OCI-LY7 (cell line): ENCODE measurements around the gene TAF10. TPM values are rescaled to one million over a fixed set of nuclear protein-coding genes. Genes with fewer than 3 reads are reported as not detected.

Experiments
- BruUV-seq: library from RNA; stranded (reverse); fragments of 400-500 nt; replicated peaks from 2 replicates; lab custom pipeline; 2021; lab: Mats Ljungman, UMichigan
- CTCF ChIA-PET: fragments of 300-600 bp; sonication (Branson Sonifier 250); formaldehyde crosslinking; loops from one replicate; lab custom pipeline; 2022; ENCODE audit warnings: antibody characterized with exemption; ENCODE audit not compliant: unreplicated experiment; lab: Charles Lee
- POLR2A ChIA-PET: fragments of 300-600 bp; sonication (Branson Sonifier 250); formaldehyde crosslinking; loops from one replicate; lab custom pipeline; 2022; ENCODE audit warnings: antibody characterized with exemption; lab: Charles Lee
- DNase-seq: peaks from one replicate; pipeline ENCODE4 v3.0.0-alpha.2; 2015; ENCODE audit warnings: low spot score
- H2AFZ ChIP-seq: fragments of 200-600 bp; sonication (generic), shearing (Covaris generic); 2 replicates; pipeline ENCODE4 v1.6.1; 2014; ENCODE audit warnings: mild to moderate bottlenecking, antibody characterized with exemption, low read length, moderate library complexity
- H3K27ac ChIP-seq: fragments of 200-600 bp; sonication (generic); 2 replicates; pipeline ENCODE4 v1.5.1; 2014; ENCODE audit warnings: mixed run types, low read depth, mild to moderate bottlenecking, moderate library complexity, low read length, inconsistent platforms; ENCODE audit not compliant: poor library complexity, severe bottlenecking
- H3K36me3 ChIP-seq: fragments of 200-600 bp; sonication (generic); 2 replicates; pipeline ENCODE4 v1.6.1; 2014; ENCODE audit warnings: mild to moderate bottlenecking, antibody characterized with exemption, low read length, moderate library complexity, mixed read lengths; ENCODE audit not compliant: insufficient read depth
- H3K4me1 ChIP-seq: fragments of 200-600 bp; sonication (generic); 2 replicates; pipeline ENCODE4 v1.5.1; 2014; ENCODE audit warnings: mild to moderate bottlenecking, low read length; ENCODE audit not compliant: insufficient read depth, poor library complexity, severe bottlenecking
- H3K4me2 ChIP-seq: fragments of 200-600 bp; sonication (generic); 2 replicates; pipeline ENCODE4 v1.6.1; 2014; ENCODE audit warnings: mild to moderate bottlenecking, low read length
- H3K4me3 ChIP-seq: fragments of 200-600 bp; sonication (generic); 2 replicates; pipeline ENCODE4 v1.5.1; 2014; ENCODE audit warnings: mild to moderate bottlenecking, low read depth, low read length; ENCODE audit not compliant: poor library complexity, severe bottlenecking
- H3K79me2 ChIP-seq: fragments of 200-600 bp; sonication (generic); 2 replicates; pipeline ENCODE4 v1.6.1; 2016; ENCODE audit warnings: low read depth, mild to moderate bottlenecking, low read length, moderate library complexity, mixed read lengths; ENCODE audit not compliant: insufficient read depth
- H3K9me2 ChIP-seq: fragments of 200-600 bp; sonication (generic); 2 replicates; pipeline ENCODE4 v1.6.1; 2016; ENCODE audit warnings: mild to moderate bottlenecking, low read length, mixed read lengths; ENCODE audit not compliant: insufficient read depth
- H3K9me3 ChIP-seq: fragments of 200-600 bp; sonication (generic); 2 replicates; pipeline ENCODE4 v1.6.1; 2014; ENCODE audit warnings: mild to moderate bottlenecking, mixed run types, low read length, mixed read lengths
- H4K20me1 ChIP-seq: fragments of 200-600 bp; sonication (generic); 2 replicates; pipeline ENCODE4 v1.6.1; 2014; ENCODE audit warnings: mild to moderate bottlenecking, antibody characterized with exemption, low read length, moderate library complexity, mixed read lengths; ENCODE audit not compliant: insufficient read depth
- EZH2phosphoT487 ChIP-seq: fragments of 200-600 bp; sonication (generic); IDR thresholded peaks from 2 replicates; pipeline ENCODE4 v1.6.1; 2018; ENCODE audit warnings: low read depth, borderline replicate concordance, mild to moderate bottlenecking, mixed run types, antibody characterized with exemption, low read length, moderate library complexity, mixed read lengths
- intact Hi-C: fragments of 100-400 bp; cut with micrococcal nuclease; formaldehyde crosslinking; loops from one replicate; pipeline ENCODE4 v1.10.0; 2022; ENCODE audit not compliant: unreplicated experiment
- total RNA-seq, 2 experiments: library from RNA; depleted of rRNA in 1 of 2; stranded (reverse); fragments of >200 nt in 1 of 2; shearing (Covaris generic) in 1 of 2; gene quantifications; 2 replicates each; pipeline ENCODE4 v1.2.3, GENCODE V29; 2014 to 2022
- TF ChIP-seq, protein P1 (sequence below): fragments of 200-600 bp; sonication (generic); conservative IDR thresholded peaks from 2 replicates; pipeline ENCODE4 v1.5.1; 2014; ENCODE audit warnings: mild to moderate bottlenecking, antibody characterized with exemption, low read length, moderate library complexity, mixed read lengths

The TAF10 gene
- total RNA-seq, 2 experiments from 2014 or later, result 117 to 146 TPM

DNA sequence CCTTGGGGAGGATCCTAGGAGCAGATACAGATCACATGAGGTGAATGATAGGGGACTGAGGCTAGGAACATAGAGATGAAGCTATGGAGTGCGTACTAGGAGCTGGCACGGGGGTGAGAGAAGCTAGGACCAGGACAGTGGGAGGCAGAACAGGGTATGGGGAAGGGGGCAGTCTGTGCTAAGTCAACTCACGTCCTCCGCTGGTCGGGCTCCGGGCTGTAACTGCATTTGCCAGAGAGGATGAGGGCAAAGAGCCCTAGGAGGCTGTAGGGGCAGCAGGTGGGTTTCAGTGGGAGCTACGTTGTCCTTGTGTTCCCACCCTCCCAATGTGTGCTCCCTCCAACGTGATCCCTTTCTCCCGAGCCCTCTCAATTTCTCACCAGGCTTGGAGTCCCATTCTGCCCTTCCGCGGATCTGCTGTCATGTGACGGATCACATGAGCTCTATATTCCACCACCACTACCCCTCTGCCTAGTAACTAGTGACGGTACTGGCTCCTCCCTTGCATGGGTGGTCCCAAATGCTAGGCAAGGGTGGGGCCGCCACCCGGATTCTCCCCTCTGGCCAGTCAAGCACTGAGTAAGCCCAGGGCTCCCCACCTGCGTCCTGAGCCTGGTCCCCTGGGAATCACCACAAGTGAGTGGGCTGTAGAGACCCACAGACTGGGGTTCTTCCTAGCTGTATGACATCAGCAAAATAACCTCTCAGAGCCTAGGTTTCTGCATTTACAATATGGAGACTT lies 7.2 kb upstream of the TAF10 start, which contains the start of gene TPP1:
Gene TPP1, minus strand, starts transcription at position 419 of the 742 bp plus-strand sequence. Its CDS starts 22 bp downstream, at position 397.
- BruUV-seq, result no TSS peak
- ChIA-PET CTCF (interaction anchor here (0.6 to 1.5 kb wide), 4 partner anchors 15 to 87 kb away, joined by 3 to 4 read pairs (median 4); partner anchors contain the start of gene MRPL17), POLR2A (interaction anchor here (0.5 to 2.5 kb wide), 15 partner anchors 9 to 520 kb away, joined by 3 to 13 read pairs (median 5); partner anchors contain the start of genes CNGA4 and MRPL17)
- Histone ChIP-seq H4K20me1 (no peaks in the 10 kb centered on the region), H3K9me2 (no peaks in the 10 kb centered on the region), H3K36me3 (peaks cover 5% of the 10 kb centered on the region; the same call in 1 of the 2 replicates), H3K27ac (no peak within 1 kb of the TSS), H3K9me3 (no peaks in the 10 kb centered on the region), H3K79me2 (no peaks in the 10 kb centered on the region; the same call in 1 of the 2 replicates), H3K4me2 (peak within 1 kb of the TSS; percentile 95), H3K4me3 (peak within 1 kb of the TSS; percentile 87), H2AFZ (peak within 1 kb of the TSS; percentile 67; the same call in 1 of the 2 replicates), H3K4me1 (peaks cover 32% of the 10 kb centered on the region)
- TF ChIP-seq, protein P1, sequence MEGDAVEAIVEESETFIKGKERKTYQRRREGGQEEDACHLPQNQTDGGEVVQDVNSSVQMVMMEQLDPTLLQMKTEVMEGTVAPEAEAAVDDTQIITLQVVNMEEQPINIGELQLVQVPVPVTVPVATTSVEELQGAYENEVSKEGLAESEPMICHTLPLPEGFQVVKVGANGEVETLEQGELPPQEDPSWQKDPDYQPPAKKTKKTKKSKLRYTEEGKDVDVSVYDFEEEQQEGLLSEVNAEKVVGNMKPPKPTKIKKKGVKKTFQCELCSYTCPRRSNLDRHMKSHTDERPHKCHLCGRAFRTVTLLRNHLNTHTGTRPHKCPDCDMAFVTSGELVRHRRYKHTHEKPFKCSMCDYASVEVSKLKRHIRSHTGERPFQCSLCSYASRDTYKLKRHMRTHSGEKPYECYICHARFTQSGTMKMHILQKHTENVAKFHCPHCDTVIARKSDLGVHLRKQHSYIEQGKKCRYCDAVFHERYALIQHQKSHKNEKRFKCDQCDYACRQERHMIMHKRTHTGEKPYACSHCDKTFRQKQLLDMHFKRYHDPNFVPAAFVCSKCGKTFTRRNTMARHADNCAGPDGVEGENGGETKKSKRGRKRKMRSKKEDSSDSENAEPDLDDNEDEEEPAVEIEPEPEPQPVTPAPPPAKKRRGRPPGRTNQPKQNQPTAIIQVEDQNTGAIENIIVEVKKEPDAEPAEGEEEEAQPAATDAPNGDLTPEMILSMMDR, result no peak
- TF ChIP-seq EZH2phosphoT487, result no peak
- intact Hi-C loops, result no loop called here
- DNase-seq, result peak; percentile 94

DNA sequence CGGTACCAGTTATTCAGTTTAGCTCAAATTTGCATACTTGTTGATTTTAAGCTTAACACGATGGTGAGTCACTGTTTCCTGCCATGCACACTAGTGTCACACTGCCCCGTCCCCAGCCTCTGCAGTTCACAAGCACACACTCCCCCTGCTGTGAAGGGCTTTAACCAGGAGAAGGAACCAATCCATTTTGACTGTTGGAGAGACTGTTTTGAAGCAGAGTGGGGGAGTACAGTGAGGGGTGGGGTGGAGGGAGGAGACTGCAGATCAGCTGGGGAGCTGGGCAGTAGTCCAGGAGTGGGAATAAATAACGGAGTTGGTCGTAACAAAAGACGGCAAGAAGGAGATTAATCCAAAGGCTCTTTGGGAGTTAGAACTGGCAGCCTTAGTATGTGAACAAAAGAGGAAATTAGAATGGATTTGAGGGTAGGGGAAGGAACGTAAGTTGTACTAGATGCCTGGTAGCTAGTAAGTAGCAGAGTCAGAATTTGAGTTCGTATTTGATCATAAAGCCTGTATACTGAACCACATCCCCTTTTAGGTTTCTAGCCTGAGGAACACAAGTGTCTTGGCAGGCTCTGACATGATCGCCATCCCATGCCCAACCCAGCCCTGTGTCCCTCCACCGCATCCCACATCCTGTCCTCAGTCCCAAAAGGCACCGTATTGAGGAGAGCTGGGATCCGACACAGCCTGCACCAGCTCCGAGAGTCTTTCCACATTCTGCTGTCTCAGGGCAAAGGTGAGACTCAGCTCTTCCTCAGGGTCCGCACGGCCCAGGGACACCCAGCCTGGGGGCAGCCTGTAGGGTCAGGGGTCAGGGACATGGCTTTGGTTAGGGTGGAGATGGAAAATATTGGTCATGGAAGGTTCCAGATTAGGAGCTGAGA lies 6.3 kb upstream of the TAF10 start:
- H3K4me3 ChIP-seq, result peak overlapping the region; percentile 87
- H3K4me1 ChIP-seq, result peaks cover 33% of the 10 kb centered on the region
- H3K9me3 ChIP-seq, result no peaks in the 10 kb centered on the region
- intact Hi-C loops, result no loop called here
- no peaks in the 10 kb centered on the region for H3K9me2 ChIP-seq
- ChIA-PET CTCF (interaction anchor here (0.6 to 1.5 kb wide), 5 partner anchors 14 to 175 kb away, joined by 3 to 4 read pairs (median 3); partner anchors contain the start of gene MRPL17), POLR2A (interaction anchor here (0.5 to 2.5 kb wide), 18 partner anchors 9 to 519 kb away, joined by 3 to 13 read pairs (median 4); partner anchors contain the start of genes CNGA4, ILK, MRPL17 and RRP8)
- H2AFZ ChIP-seq, result 0 out of 2 replicates have a peak overlapping the region, but pooled peaks have one; percentile 67
- no TSS peak for BruUV-seq
- H3K79me2 ChIP-seq, result no peaks in the 10 kb centered on the region; the same call in 1 of the 2 replicates
- TF ChIP-seq, protein P1, result no peak
- no peak for TF ChIP-seq EZH2phosphoT487
- peak; percentile 12 for DNase-seq
- H4K20me1 ChIP-seq, result no peaks in the 10 kb centered on the region
- peak overlapping the region; percentile 95 for H3K4me2 ChIP-seq
- no peak overlapping the region for H3K27ac ChIP-seq
- peaks cover 5% of the 10 kb centered on the region; the same call in 1 of the 2 replicates for H3K36me3 ChIP-seq
